Hematopoietic multipotent progenitor cell treated with erythropoietin and hydrocortisone succinate and interleukin-3 and kit ligand, for 6 days (in vitro differentiated cells): Measurements from ENCODE around the gene BCO1.
A peak's percentile ranks its signal among the peaks of the same experiment; 100 is the strongest.
"Not testable (repeated sequence)": the region's sequence is repeated elsewhere in the genome, so short reads cannot be mapped to it uniquely, and the experiment has no call there.

Experiments
- DNase-seq: peaks from one replicate; pipeline ENCODE4 v3.0.0-alpha.2; 2015

BCO1 gene, protein sequence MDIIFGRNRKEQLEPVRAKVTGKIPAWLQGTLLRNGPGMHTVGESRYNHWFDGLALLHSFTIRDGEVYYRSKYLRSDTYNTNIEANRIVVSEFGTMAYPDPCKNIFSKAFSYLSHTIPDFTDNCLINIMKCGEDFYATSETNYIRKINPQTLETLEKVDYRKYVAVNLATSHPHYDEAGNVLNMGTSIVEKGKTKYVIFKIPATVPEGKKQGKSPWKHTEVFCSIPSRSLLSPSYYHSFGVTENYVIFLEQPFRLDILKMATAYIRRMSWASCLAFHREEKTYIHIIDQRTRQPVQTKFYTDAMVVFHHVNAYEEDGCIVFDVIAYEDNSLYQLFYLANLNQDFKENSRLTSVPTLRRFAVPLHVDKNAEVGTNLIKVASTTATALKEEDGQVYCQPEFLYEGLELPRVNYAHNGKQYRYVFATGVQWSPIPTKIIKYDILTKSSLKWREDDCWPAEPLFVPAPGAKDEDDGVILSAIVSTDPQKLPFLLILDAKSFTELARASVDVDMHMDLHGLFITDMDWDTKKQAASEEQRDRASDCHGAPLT

DNA sequence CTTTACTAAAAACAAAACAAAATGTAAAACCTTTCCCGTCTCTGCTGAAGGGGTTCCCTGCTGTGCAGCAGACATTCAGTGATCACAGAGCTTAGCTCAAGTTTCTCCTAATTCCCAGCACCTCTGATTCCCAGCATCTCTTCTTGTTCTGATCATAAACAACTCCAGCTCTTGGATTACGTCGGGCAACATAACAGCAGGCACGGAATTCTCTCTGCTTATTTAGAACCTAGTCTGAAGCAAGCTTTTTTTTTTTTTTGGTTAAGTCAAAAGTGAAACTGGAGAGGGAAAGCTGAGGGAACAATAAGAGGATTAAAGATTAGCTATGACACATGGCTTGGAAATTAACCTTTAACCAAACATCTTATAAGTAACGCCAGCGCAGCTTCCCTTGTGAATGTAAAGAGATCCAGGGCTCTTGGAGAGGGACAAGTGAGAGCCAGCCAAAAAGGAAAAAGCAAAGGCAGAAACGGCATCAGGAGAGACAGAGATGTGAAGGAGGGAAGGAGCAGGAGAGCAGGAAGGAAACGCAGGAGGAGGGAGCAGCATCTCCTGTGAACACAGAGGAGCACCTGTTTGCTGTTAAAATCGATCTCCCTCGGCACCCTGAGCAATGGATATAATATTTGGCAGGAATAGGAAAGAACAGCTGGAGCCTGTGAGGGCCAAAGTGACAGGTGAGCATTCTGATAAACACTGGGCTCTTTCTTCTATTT, at the start of gene BCO1:
TSS of gene BCO1 (plus strand) at position 394 of the 716 bp plus-strand sequence. CDS start at position 614, 220 bp downstream.
- DNase-seq: no peak

DNA sequence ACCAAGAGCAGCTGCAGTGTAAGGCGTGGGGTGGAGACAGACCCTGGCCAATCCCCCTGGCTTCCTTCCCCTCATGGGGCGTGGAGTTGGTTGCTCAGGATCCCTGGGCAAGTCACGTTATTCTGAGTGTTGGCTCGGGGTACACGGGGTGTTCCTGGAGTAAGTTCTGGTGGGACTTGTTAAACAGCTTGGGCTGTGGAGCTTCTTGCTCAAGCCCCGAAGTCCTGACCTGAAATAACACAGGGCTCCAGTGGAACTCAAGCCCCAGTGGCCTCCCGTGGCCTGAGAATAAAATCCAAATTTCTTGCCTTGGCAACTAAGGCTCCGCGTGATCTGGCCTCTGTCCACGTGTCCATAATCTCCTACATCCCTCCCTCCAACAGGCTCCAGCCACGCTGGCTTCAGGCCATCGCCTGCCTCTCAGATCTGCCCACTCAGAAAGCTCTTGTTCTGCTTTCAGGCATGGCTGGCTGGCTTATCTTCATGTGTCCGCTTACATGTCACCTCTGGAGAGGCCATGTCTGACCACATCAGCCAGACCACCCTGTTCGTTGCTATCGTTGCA, 49.3 kb upstream of the BCO1 start:
- DNase-seq: no peak

DNA sequence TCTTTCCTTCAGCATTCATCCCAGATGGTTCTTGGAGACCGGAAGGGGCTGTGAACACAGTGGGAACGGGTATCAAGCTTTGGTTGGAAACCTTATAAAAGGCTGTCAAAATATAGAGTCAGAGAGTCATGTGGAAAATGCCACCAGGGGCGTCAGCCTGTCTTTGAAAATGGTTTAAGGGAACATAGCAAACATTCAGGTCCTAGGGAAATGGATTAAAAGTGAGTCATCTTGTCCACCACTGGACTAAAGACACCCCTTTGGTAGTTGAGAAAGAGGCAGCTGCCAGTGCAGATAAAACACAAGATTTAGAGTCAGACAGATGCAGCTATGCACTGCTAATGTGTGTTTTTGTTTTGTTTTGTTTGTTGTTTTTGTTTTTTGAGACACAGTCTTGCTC, 47.8 kb upstream of the BCO1 start:
- no peak for DNase-seq

DNA sequence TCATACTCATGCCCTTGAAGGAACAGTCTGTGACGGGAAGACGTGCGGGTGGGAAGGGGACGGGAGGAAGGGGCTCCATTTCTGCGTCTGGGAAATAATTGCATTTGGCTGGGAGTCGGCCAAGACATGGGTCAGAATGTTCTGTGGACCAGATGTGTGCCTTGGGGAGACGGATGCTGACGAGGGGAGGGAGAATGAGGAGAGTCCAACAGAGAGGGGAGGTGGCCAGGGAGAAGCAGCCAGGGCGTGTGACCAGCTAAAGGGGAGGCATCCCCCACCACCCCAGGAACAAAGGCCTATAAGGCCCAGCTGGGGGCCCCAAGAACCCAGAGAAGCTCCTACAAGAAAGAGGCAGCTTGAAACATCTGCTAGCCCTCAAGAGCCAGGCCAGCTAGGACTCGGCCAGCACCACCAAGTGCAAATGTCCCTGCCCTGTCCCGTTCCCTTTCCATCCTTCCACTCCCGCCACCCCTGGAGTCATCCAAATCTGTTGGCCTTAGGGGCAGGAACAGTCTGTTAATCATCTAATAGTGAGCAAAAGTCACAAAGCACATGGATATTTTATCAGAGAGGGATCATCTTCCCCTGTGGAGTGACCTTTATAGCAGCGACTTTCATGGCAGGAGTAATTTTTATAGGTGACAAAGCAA, 42.5 kb upstream of the BCO1 start:
- DNase-seq: no peak

DNA sequence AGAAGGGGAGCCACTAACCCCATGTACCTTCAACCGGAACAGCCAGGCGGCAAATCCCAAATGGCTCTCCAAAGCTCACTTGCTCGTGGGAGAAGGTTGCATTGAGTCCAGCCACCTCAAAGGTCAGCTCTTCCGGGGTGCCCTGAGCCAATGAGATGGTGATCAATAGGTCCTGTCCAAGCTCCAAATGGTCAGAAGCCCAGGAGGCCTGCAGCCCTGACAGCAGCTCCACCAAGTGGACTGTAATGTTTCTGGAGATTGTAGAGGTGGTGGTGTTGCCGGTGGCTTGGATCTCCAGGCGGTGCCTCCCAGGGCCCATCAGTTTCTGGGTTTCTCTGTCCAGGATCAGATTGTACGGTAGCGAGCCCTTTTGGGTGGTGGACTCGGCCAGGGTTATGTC, 39.9 kb upstream of the BCO1 start:
- no peak for DNase-seq

DNA sequence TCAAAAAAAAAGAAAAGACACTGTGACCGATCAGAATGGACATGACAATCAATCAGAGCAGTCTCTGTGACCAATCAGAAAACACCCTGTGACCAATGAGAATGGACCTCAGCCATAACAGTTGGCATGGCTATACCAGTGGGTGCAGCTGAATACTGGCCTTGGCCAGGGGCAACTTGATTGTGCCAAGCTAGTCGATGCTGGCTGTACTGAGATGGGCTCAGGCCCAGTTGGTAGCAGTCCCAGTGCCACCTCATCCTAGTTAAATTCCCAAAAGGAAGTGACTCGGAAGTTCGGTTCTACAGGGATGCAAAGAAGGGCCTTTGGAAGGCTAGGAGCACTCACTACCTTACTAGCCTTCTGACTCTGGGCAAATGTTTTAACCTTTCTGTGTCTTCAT, 37.2 kb upstream of the BCO1 start:
- DNase-seq: no peak

DNA sequence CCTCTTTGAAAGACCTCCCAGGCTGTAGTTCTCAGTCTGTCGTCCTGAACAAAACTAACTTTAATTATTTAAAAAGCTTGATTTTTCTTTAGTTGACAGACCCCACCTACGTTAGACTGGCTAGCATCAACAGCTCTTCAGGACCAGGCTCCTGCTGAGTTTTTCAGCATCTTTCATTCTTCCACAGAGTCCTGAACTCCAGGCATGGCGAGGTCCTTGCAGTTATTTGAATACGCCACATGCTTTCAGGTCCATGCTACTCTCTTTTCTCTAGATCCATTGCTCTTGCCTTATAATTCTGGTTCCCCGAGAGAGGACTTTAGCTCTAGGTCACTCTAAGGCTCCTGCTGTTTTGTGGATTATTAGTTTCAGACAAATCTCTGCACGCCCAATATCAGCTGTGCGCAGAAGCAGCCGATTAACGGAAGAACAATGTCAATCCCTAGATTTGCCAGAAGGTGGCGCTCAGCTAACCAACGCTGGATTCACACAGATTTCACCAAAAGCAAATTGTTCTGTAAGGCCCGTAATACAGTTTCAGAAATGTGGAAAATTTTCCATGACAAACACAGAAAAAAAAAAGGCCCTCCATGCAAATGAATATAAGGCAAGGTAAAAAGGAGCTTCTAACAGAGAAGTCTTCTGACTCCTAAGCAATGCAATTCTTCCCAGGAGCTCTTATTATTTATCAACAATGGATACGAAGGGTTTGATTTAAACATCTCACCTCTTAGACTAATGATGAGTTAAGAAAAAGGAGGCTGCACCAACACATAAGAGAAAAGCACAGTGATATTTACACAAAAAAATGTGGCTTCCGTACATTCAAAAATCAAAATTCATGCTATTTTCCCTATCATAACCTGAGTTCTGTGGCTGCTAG, 33.5 kb upstream of the BCO1 start:
- DNase-seq: peak; percentile 64

DNA sequence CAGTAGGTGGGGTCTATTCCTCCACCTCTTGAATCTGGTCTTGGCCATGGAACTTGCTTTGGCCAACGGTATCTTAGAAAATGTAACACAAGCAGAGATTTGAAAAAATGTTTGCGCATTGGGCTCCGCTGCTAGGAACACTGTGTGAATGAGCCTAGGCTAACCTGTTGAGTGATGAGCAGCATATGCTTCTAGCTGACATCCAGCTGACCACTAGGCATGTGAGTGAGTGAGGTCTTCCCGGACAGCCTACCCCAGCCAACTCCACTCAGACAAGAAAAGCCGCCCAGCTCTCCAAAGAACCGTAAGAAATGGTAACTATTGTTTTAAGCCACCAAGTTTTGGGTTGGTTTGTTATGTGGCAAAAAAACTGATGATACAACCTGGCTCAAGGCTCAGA, 31.4 kb upstream of the BCO1 start:
- no peak for DNase-seq

DNA sequence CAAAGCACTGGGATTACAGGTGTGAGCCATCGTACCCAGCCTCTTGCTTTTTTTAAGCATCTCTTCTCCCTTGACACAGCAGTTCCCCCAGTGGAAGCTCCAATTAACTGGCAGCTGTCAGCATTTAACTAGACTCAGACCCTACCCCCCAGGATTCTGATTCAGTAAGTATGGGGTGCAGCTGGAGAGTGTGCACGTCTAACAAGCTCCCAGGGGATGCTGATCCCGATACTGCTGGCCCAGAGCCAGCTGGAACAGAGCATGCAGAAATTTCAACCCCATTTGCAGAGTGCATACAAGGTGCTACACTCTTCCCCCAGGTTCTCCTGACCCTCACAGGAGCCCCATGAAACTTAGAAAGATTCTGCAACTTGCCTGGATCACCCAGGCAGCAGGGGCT, 27.7 kb upstream of the BCO1 start:
- DNase-seq: no peak

DNA sequence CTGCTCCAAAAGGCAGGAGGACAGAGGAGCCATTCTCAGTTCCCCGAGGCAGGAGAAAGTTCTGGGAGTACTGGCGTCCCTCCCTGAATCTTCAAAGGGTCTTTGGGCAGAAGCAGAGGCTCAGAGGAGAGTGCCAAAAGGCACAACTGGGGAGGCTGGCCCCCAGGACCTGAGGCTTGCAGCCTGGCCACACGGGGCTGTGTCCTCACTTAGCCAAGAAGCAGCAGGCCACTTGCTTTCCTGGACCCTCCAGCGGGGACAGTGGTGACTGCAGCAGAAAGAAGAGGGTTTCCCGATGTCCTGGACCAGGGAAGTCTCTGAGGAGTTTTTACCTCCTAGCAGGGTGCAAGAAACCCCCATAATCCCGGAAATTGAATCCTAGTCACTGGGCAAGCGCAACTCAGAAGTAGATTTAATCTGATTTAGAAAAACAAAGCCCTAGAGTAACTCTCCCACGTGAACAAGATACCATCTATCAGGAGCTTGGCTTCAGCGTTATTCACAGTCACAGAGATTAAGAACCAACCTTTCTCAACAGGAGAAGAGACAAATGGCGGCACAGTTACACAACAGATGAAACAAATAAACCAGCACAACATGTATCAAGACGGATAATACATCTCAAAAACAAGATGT, 25.5 kb upstream of the BCO1 start:
- no peak for DNase-seq

DNA sequence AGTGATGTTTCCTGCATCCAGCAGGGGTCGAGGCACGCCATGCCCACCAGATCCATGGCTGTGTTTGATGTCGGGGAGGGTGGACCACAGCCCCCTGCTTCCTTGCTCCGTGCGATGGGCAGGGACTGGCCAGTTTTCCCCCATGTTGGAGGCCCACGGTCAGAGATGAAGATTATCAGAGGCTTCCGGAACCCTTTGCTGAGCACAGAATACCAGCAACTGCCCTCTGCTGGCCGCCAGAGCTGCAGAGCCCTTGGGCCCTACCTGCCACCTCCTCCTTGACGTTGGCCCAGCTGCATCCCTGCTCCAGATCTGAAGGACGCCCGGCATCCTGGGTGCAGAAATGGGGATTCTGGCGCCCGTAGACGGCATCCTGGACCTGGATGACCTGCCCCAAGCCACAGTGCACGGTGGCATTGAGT, 23.7 kb upstream of the BCO1 start:
- peak; percentile 22 for DNase-seq

DNA sequence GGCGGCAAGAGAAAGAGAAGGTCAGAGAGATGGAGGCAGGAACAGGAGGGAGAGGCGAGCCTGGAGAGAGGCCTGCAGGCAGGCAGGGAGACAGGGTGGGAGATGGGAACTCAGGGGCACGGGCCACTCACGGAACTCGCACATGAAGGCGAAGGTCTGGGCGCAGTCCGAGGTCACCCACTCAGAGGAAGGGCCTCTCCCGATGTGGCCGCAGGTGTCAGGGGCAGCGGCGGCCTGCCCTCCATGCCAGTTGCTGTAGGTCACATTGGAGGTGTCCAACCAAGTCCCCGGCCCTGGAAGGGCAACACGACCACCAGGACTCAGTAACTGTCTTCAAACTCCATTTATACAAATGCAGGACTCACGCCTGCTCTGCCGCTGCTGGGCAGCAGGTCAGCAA, 22.4 kb upstream of the BCO1 start:
- no peak for DNase-seq

DNA sequence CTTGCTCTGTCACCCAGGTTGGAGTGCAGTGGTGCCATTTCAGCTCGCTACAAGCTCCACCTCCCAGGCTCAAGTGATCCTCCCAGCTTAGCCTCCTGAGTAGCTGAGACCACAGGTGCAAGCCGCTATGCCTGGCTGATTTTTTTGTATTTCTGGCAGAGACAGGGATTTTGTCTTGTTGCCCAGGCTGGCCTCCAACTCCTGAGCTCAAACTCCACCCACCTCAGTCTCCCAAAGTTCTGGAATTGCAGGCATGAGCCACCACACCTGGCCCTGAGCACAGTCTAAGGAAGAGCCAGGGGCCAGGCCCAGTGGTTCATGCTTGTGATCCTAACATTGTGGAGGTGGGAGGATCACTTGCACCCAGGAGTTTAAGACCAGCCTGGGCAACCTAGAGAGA, 21.8 kb upstream of the BCO1 start:
- DNase-seq: no peak

DNA sequence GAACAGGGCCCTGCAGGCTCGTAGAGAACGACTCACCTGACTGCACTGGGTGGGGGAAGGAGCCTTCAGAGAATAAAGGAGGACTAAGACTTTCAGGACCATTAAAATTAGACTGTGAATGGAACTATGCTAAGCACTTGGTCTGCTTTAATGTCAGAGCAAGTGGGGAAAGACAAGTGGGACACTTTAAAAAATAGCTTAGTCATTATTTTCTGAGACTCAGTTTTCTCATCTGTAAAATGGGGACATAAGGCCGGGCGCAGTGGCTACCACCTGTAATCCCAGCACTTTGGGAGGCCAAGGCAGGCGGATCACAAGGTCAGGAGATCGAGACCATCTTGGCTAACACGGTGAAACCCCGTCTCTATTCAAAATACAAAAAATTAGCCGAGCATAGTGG, 19.3 kb upstream of the BCO1 start:
- DNase-seq: no peak

DNA sequence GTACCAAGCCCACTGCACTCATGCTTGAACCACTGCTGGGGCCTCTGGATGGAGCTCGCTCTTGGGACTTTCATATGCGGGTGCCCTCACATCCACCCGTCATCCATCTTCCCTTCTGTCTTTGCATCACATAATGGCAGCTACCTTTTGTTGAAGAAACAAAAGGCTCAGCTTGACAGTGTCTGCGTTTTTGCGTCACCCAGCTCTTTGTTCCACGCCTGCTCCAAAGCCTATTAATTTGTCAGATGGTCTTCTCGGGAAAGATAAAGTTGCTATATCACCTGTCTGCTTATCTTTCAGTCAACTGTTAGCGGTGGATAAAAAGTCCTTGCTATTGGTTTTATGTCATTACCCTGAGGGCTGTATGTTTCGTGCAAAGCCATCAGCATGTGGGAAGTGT, 18.1 kb upstream of the BCO1 start:
- DNase-seq: no peak

DNA sequence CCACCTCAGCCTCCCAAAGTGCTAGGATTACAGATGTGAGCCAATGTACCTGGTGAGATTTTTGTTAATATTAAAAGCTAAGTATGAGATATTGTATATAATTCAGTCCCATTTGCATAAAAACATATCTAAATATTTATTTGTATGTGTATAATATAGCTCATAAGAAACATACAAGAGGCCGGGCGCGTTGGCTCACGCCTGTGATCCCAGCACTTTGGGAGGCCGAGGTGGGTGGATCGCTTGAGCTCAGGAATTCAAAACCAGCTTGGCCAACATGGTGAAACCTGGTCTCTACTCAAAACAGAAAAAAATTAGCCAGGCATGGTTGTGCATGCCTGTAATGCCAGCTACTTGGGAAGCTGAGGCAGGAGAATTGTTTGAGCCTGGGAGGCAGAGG, 16.8 kb upstream of the BCO1 start:
- no peak for DNase-seq

DNA sequence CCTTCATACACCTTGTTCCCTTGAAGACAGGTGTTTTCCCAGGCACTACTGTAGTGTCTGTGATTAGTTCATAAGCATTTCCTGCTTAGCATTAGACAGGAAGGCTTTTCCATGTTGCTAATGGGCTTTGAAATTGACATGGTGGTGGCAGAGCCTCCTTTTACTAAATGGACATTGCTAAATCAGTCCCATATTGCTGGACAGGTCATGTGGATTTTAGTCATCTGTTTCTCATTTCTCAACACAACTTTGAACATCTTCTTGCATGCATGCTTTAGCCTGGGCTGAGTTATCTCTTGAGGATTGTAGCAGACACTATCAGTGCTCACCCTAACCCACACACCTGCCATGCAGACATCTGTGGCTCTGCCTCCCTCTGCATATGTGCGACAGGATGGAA, 13.7 kb upstream of the BCO1 start:
- no peak for DNase-seq

DNA sequence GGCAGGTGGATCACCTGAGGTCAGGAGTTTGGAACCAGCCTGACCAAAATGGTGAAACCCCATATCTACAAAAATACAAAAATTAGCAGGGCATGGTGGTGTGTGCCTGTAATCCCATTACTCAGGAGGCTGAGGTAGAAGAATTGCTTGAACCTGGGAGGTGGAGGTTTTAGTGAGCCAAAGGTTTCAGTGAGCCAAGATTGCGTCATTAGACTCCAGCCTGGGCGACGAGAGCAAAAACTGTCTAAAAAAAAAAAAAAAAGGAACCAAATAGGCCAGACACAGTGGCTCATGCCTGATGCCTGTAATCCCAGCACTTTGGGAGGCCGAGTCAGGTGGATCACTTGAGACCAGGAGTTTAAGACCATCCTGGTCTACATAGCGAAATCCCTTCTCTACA, 12.8 kb upstream of the BCO1 start:
- not testable (repeated sequence) for DNase-seq

DNA sequence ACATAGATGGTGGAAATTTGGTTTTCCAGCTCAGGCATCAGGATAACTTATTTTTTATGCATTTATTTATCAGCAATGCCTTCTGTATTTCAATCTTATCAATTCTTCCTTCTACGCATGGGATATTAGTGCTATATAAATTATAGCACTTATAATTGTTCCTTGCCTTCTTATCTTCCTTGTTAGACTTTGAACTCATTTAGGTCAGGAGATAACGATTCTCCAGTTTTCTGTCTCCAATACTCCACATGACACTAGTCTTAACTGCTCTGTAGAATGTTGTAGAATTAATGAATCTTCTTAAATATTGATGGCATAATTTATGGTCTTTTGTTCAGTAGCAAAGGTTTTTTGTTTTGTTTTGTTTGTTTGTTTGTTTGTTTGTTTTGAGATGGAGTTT, 10.7 kb upstream of the BCO1 start:
- no peak for DNase-seq

DNA sequence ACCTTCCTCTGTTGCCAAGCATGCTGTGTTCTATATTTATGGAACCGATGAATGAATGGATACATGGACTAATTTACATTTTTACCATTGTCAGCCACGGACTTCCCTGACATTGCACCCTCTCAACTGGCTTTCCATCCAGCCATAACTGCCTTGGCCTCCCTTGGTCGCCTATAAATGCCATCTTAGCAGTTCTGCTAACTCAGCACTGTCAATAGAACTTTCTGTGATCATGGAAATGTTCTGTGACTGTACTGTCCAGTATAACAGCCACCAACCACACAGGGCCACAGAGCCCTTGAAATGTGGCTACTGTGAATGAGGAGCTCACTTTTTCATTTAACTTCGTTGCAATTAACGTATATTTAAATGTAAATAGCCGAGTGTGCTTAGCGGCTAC, 8.7 kb upstream of the BCO1 start:
- DNase-seq: no peak

DNA sequence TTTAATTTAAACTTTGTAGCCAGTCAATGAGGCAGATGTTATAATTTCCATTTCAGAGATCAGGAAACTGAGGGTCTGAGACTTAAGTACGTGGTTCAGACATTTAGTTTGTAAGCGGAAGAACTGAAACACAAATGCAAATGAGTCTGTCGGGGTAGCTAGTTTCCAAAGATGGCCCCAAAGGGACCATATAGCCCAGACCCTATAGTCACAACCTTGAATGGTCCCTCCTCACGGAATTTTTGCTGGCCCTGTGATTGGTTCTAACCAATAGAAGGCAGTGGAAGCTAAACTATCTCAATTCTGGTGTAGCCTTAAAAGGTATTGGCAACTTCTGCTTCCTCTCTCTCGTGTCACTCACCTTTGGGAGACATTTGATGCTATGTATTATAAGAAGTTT, 7.5 kb upstream of the BCO1 start:
- no peak for DNase-seq
